HG02798 (cell line): ENCODE data around the gene ICE1.
"Not testable (repeated sequence)": the region's sequence is repeated elsewhere in the genome, so short reads cannot be mapped to it uniquely, and the experiment has no call there.

Experiments used
- ATAC-seq: cut with Tn5 transposase; IDR thresholded peaks from one replicate; pipeline ENCODE4 v1.9.1; 2021; ENCODE audit warnings: mild to moderate bottlenecking; ENCODE audit not compliant: unreplicated experiment, poor library complexity

ICE1 gene

GRCh38 chr5:5421961-5422818, at the start of gene ICE1:
TSS of gene ICE1 (plus strand) at chr5:5422677. CDS start at chr5:5422916, 239 bp downstream.
- ATAC-seq: peak; percentile 83

DNA sequence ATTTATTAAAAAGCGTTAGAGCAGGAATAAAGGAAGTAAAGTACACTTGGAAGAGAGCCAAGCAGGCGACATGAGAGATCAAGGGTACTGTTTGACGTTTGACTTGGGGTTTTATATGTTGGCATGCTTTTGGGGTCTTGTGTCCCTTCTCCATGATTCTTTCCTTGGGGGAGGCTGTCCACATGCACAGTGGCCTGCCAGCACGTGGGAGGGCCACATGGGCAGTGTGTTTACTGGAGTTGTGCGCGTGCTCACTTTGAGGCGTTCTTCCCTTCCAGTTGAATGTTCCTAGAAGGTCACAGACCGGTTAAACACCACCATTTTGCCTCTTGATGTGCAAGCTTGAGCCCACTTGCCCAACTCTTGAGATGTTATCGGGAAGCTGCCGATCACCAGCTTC, 49.5 kb upstream of the ICE1 start:
- no peak for ATAC-seq

DNA sequence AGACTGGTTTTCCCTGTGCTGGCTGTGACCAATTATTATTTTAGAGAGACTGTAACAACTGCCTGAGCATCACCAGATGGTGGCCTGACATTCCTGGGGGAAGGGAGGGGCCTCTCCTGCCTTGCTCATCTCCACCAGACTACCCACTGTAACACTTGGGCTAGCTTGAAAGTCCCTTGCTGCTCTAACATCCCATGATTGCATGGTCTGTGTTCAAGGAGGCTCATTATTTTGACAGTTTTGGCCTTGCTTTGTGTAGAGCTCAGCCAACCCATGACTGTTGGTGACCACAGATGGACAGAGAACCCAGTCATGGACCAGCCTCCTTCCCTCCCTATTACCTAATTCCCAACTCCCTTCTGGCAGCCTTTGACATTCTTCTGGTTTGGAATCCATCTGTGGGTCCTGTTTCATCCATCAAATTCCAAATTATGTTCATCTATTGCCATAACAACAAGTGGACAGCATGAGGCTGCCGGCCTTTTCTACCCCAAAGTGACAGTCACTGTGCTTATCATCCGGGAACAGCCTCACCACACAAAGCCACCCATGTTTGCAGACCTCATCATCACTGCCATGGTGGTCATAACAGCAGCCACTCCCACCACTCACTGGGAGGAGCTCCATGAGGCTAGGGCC, 49.0 kb upstream of the ICE1 start:
- ATAC-seq: no peak

DNA sequence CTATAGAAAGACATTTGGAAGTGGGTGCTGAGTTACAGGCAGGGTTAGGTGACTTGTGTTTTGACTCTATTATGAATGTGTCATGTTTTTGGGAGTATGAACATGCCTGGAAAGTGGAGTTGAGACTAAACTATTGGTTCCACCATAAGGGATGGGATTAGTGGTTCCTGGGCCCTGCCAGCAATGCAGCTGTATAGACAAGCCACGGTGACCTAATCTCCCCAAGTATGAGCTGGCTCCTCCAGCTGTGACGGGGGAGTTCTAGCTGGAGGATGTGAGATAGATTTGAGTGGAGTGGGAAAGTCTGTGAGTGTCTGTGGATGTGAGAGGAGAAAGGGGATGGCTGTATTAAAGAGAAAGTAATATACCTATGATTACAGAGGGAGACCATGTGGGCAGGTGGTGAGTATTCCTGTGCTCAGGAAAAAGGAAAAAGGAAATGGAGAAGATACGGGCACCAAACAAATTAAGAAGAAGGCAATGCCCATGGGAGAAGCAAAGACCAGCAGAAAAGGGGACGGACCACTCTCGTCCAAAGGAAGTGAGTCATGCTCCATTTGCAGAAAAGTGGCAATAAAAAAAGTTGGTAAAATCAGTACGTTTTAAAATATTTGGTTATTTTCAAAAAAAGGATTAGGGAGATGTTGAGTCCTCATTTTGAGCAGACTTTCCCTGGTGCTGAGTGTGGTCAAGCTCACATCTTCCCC, 48.3 kb upstream of the ICE1 start:
- ATAC-seq: no peak

DNA sequence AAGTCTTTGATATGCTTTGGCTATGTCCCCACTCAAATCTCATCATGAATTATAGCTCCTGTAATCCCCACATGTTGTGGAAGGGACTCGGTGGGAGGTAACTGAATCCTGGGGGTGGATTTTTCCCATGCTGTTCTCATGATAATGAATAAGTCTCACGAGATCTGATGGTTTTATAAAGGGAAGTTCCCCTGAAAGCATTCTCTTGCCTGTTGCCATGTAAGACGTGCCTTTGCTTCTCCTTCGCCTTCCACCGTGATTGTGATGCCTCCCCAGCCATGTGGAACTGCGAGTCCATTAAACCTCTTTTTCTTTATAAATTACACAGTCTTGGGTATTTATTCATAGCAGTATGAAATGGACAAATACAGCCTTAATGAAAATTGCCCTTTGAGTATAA, 44.7 kb upstream of the ICE1 start:
- no peak for ATAC-seq

DNA sequence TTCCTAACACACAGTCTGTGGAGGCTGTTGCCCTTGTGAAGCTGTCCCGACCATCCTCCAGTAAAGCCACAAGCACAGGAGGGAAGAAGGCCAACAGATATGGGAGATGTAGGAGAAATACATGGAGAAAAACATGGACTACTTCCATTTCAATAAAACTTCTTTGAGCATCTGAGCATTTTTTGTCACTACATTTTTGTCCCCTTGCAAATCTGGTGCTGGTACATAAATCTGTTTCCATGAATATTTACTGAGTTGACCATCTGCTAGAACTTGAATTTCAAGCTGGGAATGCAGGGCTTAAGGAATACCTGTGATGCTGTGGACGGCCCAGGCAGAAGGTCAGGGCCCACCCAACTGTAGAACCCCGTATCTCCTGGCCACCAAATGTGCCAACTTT, 43.9 kb upstream of the ICE1 start:
- no peak for ATAC-seq

DNA sequence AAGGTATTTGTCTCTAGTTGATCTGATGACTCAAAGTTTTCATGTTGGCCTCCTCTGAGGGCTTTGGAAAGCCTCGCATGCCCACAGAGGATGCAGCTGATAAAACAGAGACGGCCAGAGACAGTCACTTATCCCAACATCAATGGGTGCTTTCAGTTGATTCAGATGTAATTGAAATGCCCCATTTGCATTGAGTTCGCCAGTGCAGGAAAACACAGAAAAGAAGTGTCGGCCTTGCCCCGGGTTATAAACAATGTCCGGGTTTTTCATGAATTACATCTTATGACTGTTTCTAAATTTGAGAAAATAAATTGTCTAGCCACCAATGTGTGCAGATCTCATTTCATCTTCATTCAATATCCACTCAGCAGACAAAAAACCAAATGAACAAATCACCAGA, 42.2 kb upstream of the ICE1 start:
- ATAC-seq: no peak

DNA sequence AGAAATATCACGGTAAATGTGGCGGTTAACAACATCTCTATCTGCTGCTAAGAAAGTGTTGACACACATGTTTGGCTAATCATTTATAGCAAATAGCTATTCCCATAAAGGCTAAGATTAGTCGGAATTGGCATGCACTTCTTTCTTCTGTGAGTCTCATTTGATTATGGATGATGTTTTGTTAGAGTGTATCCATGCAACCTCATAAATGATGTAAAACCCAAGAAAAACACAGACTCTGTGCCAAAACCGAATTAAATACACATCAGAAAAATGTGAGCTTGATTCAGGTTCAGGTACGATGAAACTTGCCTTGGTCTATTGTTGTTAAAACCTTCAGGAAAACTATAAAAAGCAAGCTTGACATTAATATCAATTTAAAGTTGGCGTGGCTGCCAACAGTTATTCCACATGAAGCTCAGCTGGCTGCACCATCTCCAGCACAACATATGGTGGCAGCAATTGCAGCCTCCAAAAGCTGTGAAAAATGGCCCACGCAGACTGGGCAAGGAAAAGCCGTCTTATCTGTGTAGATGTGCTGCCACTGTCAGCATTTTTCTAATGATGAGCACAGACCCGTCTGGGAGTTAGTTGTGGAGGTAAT, 41.1 kb upstream of the ICE1 start:
- ATAC-seq: no peak

DNA sequence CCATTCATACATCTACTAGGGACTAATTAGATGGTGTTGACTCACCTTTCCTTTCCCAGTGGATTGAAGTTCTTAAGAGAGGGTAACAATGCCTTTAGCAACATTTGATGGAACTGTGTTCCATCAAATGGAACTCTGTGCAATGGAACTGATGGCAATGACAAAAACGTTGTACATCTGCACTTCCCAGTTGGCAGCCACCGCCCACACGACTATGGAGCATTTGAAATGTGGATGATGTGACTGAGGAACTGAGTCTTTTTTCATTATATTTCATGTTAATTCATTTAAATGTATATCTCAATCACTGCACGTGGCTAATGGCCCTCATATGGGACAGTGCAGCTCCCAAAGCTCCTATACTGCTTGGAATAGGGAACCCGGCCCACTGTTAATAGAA, 39.0 kb upstream of the ICE1 start:
- ATAC-seq: no peak

DNA sequence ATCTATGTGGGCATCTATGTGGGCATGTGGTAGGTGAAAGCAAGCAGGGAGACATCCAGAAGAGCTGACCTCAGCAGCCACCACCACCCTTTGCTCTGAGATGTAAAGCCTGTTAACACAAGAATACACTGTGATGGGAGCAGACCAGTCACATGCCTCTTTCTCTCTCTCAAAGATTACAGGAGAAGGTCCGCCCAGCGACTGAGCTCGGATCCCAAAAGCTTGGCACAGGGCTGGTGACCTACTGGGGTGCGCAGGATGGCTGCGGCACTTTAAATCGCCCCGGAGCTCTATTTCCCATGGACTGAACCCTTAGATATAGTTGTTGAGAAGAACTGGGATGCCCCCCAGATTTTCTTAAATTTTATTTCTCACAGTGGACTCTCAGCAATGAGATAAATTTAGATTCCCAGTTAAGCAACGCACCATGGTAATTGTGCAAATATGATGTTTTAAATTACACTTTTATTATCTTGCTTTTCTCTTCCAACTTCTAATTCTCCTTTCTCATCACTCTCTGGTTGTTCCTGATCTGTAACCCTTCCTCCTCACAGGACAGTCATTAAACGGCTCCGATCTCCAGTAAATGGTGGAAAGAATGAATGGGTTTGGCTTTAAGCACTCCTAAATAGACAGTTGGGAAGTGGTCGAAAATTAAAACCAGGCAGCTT, 37.7 kb upstream of the ICE1 start:
- ATAC-seq: no peak

GRCh38 chr5:5385331-5385662, 37.2 kb upstream of the ICE1 start:
- ATAC-seq: no peak

- ATAC-seq: no peak
Measured at GRCh38 chr5:5386329-5386728, 36.1 kb upstream of the ICE1 start.

GRCh38 chr5:5387192-5387591, 35.3 kb upstream of the ICE1 start:
- no peak for ATAC-seq

GRCh38 chr5:5387777-5388176, 34.7 kb upstream of the ICE1 start:
- no peak for ATAC-seq

- ATAC-seq: not testable (repeated sequence)
Measured at GRCh38 chr5:5390121-5390869, 32.2 kb upstream of the ICE1 start.

GRCh38 chr5:5392504-5392903, 30.0 kb upstream of the ICE1 start:
- ATAC-seq: not testable (repeated sequence)

DNA sequence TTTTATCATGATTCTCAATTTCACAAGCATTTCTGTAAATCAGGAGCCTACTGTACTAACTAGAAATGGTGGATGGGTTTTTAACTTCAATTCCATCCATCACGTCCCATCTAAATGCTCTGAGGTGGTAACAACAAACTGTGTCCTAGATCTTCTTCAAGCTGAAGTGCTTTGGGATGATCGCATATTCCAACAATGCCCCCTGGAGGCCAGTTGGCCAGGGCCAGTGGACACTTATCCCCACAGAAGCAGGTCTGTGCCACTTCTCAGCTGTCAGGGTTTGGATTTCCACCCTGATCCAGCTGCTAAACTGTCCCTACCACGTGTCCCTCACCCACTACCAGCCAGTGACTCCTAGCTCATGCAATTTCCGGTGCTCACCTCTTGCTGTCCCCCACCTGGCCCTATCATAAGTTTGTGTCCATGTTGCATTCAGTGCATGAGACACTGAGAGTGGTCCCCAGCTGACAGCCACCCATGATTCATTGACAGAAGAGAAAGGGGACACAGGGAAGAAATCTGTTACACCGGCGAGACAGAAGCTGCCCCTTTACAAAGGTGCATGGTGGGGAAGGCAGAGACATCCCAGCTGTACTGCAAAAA, 28.0 kb upstream of the ICE1 start:
- not testable (repeated sequence) for ATAC-seq

GRCh38 chr5:5395093-5395492, 27.4 kb upstream of the ICE1 start:
- not testable (repeated sequence) for ATAC-seq

DNA sequence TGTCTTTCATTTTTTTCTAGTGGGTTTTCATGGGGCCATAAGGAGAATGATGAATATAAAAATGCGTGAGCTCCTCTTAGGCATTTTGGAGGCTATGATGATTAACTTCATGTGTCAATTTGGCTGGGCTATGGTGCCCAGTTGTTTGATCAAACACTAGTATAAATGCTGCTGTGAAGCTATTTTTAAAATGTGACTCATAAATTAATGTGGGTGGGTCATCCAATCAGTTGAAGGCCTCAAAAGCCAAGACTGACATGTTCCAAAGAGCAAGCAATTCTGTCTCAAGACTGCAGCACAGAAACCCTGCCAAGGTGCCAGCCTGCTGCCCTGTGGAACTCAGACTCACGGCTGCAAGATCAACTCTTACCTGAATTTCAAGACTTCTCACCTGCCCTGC, 24.4 kb upstream of the ICE1 start:
- no peak for ATAC-seq
